Panc1 (cell line): ENCODE measurements around the gene PILRA. TPM values are rescaled to one million over a fixed set of nuclear protein-coding genes. Genes with fewer than 3 reads are reported as not detected.

Experiments
- ATAC-seq: fragments of 200-7000 bp; cut with Tn5 transposase; 2 replicates; pipeline ENCODE4 v1.9.1; 2020; ENCODE audit warnings: mild to moderate bottlenecking, moderate library complexity
- BruUV-seq: library from RNA; stranded (reverse); fragments of 400-500 nt; replicated peaks from 2 replicates; lab custom pipeline; 2021; lab: Mats Ljungman, UMichigan
- CTCF ChIA-PET: fragments of 300-600 bp; sonication (Branson Sonifier 250); formaldehyde crosslinking; loops from one replicate; lab custom pipeline; 2022; ENCODE audit warnings: antibody characterized with exemption; lab: Charles Lee
- POLR2A ChIA-PET: fragments of 300-600 bp; sonication (Branson Sonifier 250); formaldehyde crosslinking; loops from one replicate; lab custom pipeline; 2022; ENCODE audit warnings: antibody characterized with exemption; lab: Charles Lee
- DNase-seq: peaks from one replicate; pipeline ENCODE4 v3.0.0-alpha.2; 2010; ENCODE audit warnings: low read depth, low spot score
- H3K27ac ChIP-seq: 2 replicates; pipeline ENCODE4 v1.5.1; 2011; ENCODE audit warnings: mild to moderate bottlenecking, low read length, inconsistent platforms
- H3K27me3 ChIP-seq: fragments of 200-500 bp; sonication (Bioruptor generic); 2 replicates; pipeline ENCODE4 v1.6.0; 2014; ENCODE audit warnings: low read length, inconsistent platforms; ENCODE audit not compliant: control insufficient read depth, insufficient read depth
- H3K36me3 ChIP-seq: fragments of 200-500 bp; sonication (Bioruptor generic); 2 replicates; pipeline ENCODE4 v1.5.1; 2014; ENCODE audit warnings: inconsistent platforms, mild to moderate bottlenecking, low read length, moderate library complexity; ENCODE audit not compliant: control insufficient read depth, insufficient read depth
- H3K4me1 ChIP-seq: 2 replicates; pipeline ENCODE4 v1.5.1; 2011; ENCODE audit warnings: inconsistent platforms, mild to moderate bottlenecking, low read length, moderate library complexity; ENCODE audit not compliant: control insufficient read depth, insufficient read depth
- H3K4me3 ChIP-seq, 2 experiments: 2 replicates each; pipeline ENCODE4 v1.5.1; 2011 to 2012; ENCODE audit warnings: low read depth in 2 of 2, low read length in 2 of 2, mild to moderate bottlenecking in 2 of 2, inconsistent platforms in 1 of 2, moderate library complexity in 1 of 2
- H3K9me3 ChIP-seq: fragments of 200-500 bp; sonication (Bioruptor generic); 2 replicates; pipeline ENCODE4 v1.5.1; 2014; ENCODE audit warnings: low read depth, mild to moderate bottlenecking, inconsistent platforms, low read length, moderate library complexity; ENCODE audit not compliant: control insufficient read depth, insufficient read depth
- POLR2AphosphoS5 ChIP-seq: IDR thresholded peaks from 2 replicates; pipeline ENCODE4 v1.6.1; 2012; ENCODE audit warnings: mild to moderate bottlenecking, low read depth, low read length, moderate library complexity
- REST ChIP-seq, 2 experiments: IDR thresholded peaks; 2 replicates each; pipeline ENCODE4 v1.6.1; 2011 to 2012; ENCODE audit warnings: low read depth in 2 of 2, control low read depth in 1 of 2, low read length in 1 of 2, mild to moderate bottlenecking in 1 of 2, moderate library complexity in 1 of 2; ENCODE audit not compliant: insufficient read depth in 1 of 2
- SIN3A ChIP-seq: IDR thresholded peaks from 2 replicates; pipeline ENCODE4 v1.6.1; 2012; ENCODE audit warnings: low read depth, mild to moderate bottlenecking, low read length, moderate library complexity, borderline replicate concordance; ENCODE audit not compliant: insufficient read depth
- TCF7L2 ChIP-seq: IDR thresholded peaks from 2 replicates; pipeline ENCODE4 v1.6.1; 2011; ENCODE audit warnings: mild to moderate bottlenecking, low read depth, low read length, inconsistent platforms
- in situ Hi-C: cut with HindIII; loops from 2 replicates; pipeline ENCODE4 v1.10.0; 2016; ENCODE audit warnings: low sequenced_read_pairs, low pct_unique_long_range_greater_than_20kb
- intact Hi-C: fragments of 100-400 bp; cut with micrococcal nuclease; formaldehyde crosslinking; loops from one replicate; pipeline ENCODE4 v1.10.0; 2022; ENCODE audit not compliant: unreplicated experiment
- total RNA-seq: library from RNA; stranded (reverse); gene quantifications from one replicate; pipeline ENCODE4 v1.2.1, GENCODE V29; 2021; ENCODE audit not compliant: unreplicated experiment
- TF ChIP-seq, protein P1 (sequence below): fragments of 450-650 bp; IDR thresholded peaks from 2 replicates; pipeline ENCODE4 v1.5.1; 2017; ENCODE audit warnings: mild to moderate bottlenecking

The PILRA gene
- total RNA-seq, 1 experiment from 2014 or later = 4.8 TPM

DNA sequence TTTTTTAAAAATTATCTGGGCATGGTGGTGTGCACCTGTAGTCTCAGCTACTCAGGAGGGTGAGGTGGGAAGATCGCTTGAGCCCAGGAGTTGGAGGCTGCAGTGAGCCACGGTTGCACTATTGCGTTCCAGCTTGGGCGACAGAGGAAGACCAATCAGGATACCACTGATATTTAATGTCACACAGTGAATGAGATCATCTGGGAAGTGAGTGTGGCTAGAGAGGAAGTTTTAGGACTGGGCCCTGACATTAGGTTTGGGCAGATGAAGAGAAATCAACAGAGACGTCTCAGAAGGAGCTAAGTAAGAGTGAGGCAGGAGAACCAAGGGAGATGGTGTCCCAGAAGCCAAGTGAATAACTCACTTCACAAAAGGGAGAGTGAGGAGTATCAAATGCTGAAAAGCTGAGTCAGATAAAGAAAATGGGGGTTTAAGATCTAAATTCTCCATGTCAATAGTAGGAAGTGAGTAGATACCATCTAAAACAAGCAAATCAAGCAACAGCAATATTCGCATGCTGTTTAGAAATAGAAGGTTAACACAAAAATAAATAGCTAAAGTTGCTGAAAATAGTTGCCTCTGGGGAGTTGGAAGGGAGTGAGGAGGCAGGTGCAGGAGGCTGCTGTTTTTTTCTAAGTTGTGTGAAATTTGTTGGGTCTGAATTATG, 11.5 kb downstream of the PILRA start:
- ATAC-seq (no peak), DNase-seq (no peak)
- TF ChIP-seq SIN3A = no peak
- CTCF ChIA-PET = interaction anchor here (1.0 kb wide), 1 partner anchor 23 kb away, joined by 3 read pairs; no protein-coding TSS in a partner anchor
- H3K4me1 ChIP-seq = no peaks in the 10 kb centered on the region
- H3K4me3 ChIP-seq = no peak overlapping the region
- no peaks in the 10 kb centered on the region for H3K27me3 ChIP-seq
- intact Hi-C loops = no loop called here
- POLR2A ChIA-PET = no interaction called here
- H3K9me3 ChIP-seq = no peaks in the 10 kb centered on the region
- in situ Hi-C loops = no loop called here
- H3K36me3 ChIP-seq = no peaks in the 10 kb centered on the region
- no TSS peak for BruUV-seq
- H3K27ac ChIP-seq = no peak overlapping the region

- H3K36me3 ChIP-seq = no peaks in the 10 kb centered on the region
- intact Hi-C loops (no loop called here), in situ Hi-C loops (no loop called here)
- no peaks in the 10 kb centered on the region for H3K4me1 ChIP-seq
- DNase-seq = no peak
- no peak for ATAC-seq
- no TSS peak for BruUV-seq
- ChIA-PET CTCF (interaction anchor here (0.6 kb wide), 1 partner anchor 60 kb away, joined by 6 read pairs; no protein-coding TSS in a partner anchor), POLR2A (interaction anchor here (0.6 kb wide), 1 partner anchor 364 kb away, joined by 7 read pairs; no protein-coding TSS in a partner anchor)
- no peak for TF ChIP-seq POLR2AphosphoS5
- H3K27ac ChIP-seq = no peak overlapping the region
- no peaks in the 10 kb centered on the region for H3K27me3 ChIP-seq
- H3K9me3 ChIP-seq = no peaks in the 10 kb centered on the region
- H3K4me3 ChIP-seq = no peak overlapping the region
Measured at GRCh38 chr7:100386940-100387339, 13.7 kb downstream of the PILRA start.

- ChIA-PET CTCF (no interaction called here), POLR2A (no interaction called here)
- BruUV-seq = no TSS peak
- no peak for TF ChIP-seq REST (IDR thresholded peaks at IDR 0.05; ENCODE audit: insufficient read depth in 1 of 2, low read depth in 2 of 2, low read length in 1 of 2)
- TF ChIP-seq TCF7L2 = no peak
- no peak for TF ChIP-seq SIN3A
- TF ChIP-seq, protein P1, sequence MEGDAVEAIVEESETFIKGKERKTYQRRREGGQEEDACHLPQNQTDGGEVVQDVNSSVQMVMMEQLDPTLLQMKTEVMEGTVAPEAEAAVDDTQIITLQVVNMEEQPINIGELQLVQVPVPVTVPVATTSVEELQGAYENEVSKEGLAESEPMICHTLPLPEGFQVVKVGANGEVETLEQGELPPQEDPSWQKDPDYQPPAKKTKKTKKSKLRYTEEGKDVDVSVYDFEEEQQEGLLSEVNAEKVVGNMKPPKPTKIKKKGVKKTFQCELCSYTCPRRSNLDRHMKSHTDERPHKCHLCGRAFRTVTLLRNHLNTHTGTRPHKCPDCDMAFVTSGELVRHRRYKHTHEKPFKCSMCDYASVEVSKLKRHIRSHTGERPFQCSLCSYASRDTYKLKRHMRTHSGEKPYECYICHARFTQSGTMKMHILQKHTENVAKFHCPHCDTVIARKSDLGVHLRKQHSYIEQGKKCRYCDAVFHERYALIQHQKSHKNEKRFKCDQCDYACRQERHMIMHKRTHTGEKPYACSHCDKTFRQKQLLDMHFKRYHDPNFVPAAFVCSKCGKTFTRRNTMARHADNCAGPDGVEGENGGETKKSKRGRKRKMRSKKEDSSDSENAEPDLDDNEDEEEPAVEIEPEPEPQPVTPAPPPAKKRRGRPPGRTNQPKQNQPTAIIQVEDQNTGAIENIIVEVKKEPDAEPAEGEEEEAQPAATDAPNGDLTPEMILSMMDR = no peak
- no peak for TF ChIP-seq POLR2AphosphoS5
- Histone ChIP-seq H3K9me3 (no peaks in the 10 kb centered on the region), H3K4me3 (no peak overlapping the region), H3K4me1 (no peaks in the 10 kb centered on the region), H3K27ac (no peak overlapping the region), H3K27me3 (no peaks in the 10 kb centered on the region), H3K36me3 (no peaks in the 10 kb centered on the region)
- DNase-seq = no peak
- intact Hi-C loops = no loop called here
- in situ Hi-C loops = no loop called here
- no peak for ATAC-seq
Measured at GRCh38 chr7:100387695-100388094, 14.4 kb downstream of the PILRA start.
